WTC11 (cell line): Measurements from ENCODE around the gene WDR62.

Source experiments
- ATF1 ChIP-seq: sonication (generic); formaldehyde crosslinking; IDR thresholded peaks from 2 replicates; pipeline ENCODE4 v1.8.1; 2023; ENCODE audit warnings: mild to moderate bottlenecking, moderate library complexity, missing genetic modification reagents
- ATF3 ChIP-seq: sonication (generic); formaldehyde crosslinking; conservative IDR thresholded peaks from 2 replicates; pipeline ENCODE4 v1.8.1; 2022; ENCODE audit warnings: mild to moderate bottlenecking, missing genetic modification reagents
- CTCF ChIP-seq: fragments of 200-600 bp; IDR thresholded peaks from 2 replicates; pipeline ENCODE4 v1.8.0; 2022; ENCODE audit warnings: antibody characterized with exemption
- FOXP4 ChIP-seq: sonication (generic); formaldehyde crosslinking; IDR thresholded peaks from 2 replicates; pipeline ENCODE4 v1.8.0; 2022; ENCODE audit warnings: mild to moderate bottlenecking, missing genetic modification reagents
- HMGXB4 ChIP-seq: sonication (generic); formaldehyde crosslinking; IDR thresholded peaks from 2 replicates; pipeline ENCODE4 v1.8.1; 2023; ENCODE audit warnings: mild to moderate bottlenecking, moderate library complexity, missing genetic modification reagents
- JUN ChIP-seq: sonication (generic); formaldehyde crosslinking; IDR thresholded peaks from 2 replicates; pipeline ENCODE4 v1.8.0; 2023; ENCODE audit warnings: mild to moderate bottlenecking, missing genetic modification reagents
- NFE2L1 ChIP-seq: sonication (generic); formaldehyde crosslinking; IDR thresholded peaks from 2 replicates; pipeline ENCODE4 v1.8.1; 2023; ENCODE audit warnings: missing genetic modification reagents
- PRDM15 ChIP-seq: sonication (generic); formaldehyde crosslinking; IDR thresholded peaks from 2 replicates; pipeline ENCODE4 v1.8.0; 2022; ENCODE audit warnings: missing genetic modification reagents
- SMAD4 ChIP-seq: sonication (generic); formaldehyde crosslinking; IDR thresholded peaks from 2 replicates; pipeline ENCODE4 v1.8.0; 2022; ENCODE audit warnings: mild to moderate bottlenecking, missing genetic modification reagents
- ZNF423 ChIP-seq: fragments of 250-450 bp; sonication (Bioruptor Pico); IDR thresholded peaks from 2 replicates; pipeline ENCODE4 v2.1.2; 2022; ENCODE audit warnings: mild to moderate bottlenecking, moderate library complexity

- no peak for TF ChIP-seq ATF3 (CRISPR knock-in tag)
- no peak for TF ChIP-seq HMGXB4 (CRISPR knock-in tag)
- TF ChIP-seq CTCF = no peak
- no peak for TF ChIP-seq ZNF423 (CRISPR knock-in tag)
- TF ChIP-seq PRDM15 = no peak
- no peak for TF ChIP-seq FOXP4 (CRISPR knock-in tag)
- TF ChIP-seq NFE2L1 (CRISPR knock-in tag) = no peak
- no peak for TF ChIP-seq JUN (CRISPR knock-in tag)
- no peak for TF ChIP-seq ATF1 (CRISPR knock-in tag)
- TF ChIP-seq SMAD4 (CRISPR knock-in tag) = no peak
Observed at GRCh38 chr19:36031308-36031707, 23.4 kb upstream of the WDR62 start.
